GM12878 (cell line): Measurements from ENCODE around the gene STK16.

Source experiments
- CHD2 ChIP-seq: IDR thresholded peaks from 2 replicates; pipeline ENCODE4 v1.6.1; 2011; ENCODE audit warnings: low read depth, low read length, improper control_type of control experiment, borderline replicate concordance
- CTCF ChIP-seq, 3 experiments: IDR thresholded peaks in 2 of 3; conservative IDR thresholded peaks in 1 of 3; 2 replicates each; pipeline ENCODE4 v1.5.1; 2011; ENCODE audit warnings: low read depth in 3 of 3, low read length in 3 of 3, mild to moderate bottlenecking in 3 of 3, control low read depth in 2 of 3, moderate library complexity in 2 of 3, inconsistent platforms in 1 of 3, mixed read lengths in 1 of 3; ENCODE audit not compliant: control insufficient read depth in 2 of 3, insufficient read depth in 1 of 3; ENCODE audit errors: extremely low read depth in 1 of 3
- EP300 ChIP-seq, 2 experiments: fragments of 150-350 bp in 1 of 2; IDR thresholded peaks; 2 replicates each; pipeline ENCODE4 v1.6.1; 2011 to 2012; ENCODE audit warnings: low read depth in 2 of 2, low read length in 2 of 2, borderline replicate concordance in 1 of 2, improper control_type of control experiment in 1 of 2, inconsistent platforms in 1 of 2; ENCODE audit not compliant: control insufficient read depth in 1 of 2
- FOXM1 ChIP-seq: IDR thresholded peaks from 2 replicates; pipeline ENCODE4 v1.6.1; 2012; ENCODE audit warnings: low read depth, mild to moderate bottlenecking, inconsistent platforms, low read length, moderate library complexity
- MYC ChIP-seq: IDR thresholded peaks from 2 replicates; pipeline ENCODE4 v1.6.1; 2011; ENCODE audit warnings: mild to moderate bottlenecking, low read length, moderate library complexity, inconsistent platforms; ENCODE audit not compliant: insufficient read depth, insufficient replicate concordance, insufficient read length, severe bottlenecking
- NFIC ChIP-seq: IDR thresholded peaks from 2 replicates; pipeline ENCODE4 v1.6.1; 2012; ENCODE audit warnings: low read depth, mild to moderate bottlenecking, inconsistent platforms, low read length, moderate library complexity
- RB1 ChIP-seq: fragments of 450-650 bp; formaldehyde crosslinking; IDR thresholded peaks from 2 replicates; pipeline ENCODE4 v1.6.1; 2017; ENCODE audit warnings: mild to moderate bottlenecking, borderline replicate concordance
- SREBF1 ChIP-seq: IDR thresholded peaks from 2 replicates; pipeline ENCODE4 v1.6.1; 2012; ENCODE audit warnings: mild to moderate bottlenecking, low read length
- TF ChIP-seq, protein P1 (sequence below): fragments of 450-650 bp; IDR thresholded peaks from 2 replicates; pipeline ENCODE4 v1.6.1; 2016; ENCODE audit warnings: mild to moderate bottlenecking, moderate library complexity, borderline replicate concordance
- TF ChIP-seq, protein P2 (sequence below): IDR thresholded peaks from 2 replicates; pipeline ENCODE4 v1.6.1; 2012; ENCODE audit warnings: mild to moderate bottlenecking, low read depth, low read length

DNA sequence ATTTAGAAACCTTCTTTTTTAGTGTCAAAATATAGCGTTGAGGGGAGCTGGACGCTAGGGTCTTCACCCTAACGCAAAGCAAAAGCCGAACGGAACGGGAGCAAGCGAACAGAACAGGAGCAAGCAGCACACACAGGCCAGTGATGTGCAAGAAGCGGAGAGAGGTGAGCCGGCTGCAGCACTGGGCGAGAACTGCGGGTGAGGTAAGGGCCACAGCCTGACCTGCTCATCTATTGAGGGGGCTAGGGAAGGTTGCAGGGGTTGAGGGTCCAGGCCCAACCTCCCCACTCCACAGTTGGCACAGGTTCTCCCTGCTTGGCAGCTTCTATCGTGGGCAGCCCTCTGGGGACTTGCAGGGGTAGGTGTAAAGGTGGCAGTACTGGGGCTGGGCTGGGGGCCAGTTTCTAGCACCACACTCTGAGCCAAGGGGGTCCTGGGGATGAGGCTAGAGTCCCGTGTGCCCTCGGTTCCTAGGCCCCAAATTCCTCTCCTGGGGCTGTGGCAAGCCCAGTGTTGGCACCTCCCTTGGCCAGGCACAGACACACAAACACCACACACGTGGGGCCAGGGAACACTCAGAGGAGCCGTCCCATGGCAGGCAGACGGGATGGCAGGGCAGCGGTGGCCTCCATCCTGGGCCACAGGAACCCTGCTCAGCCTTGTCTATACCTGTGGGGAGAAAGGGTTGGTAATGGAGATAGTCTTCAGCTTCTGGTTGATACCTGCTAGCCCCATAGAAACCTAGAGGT is 25.3 kb upstream of the STK16 start:
- TF ChIP-seq CTCF (IDR thresholded peaks at IDR 0.05 in 2 of 3, conservative IDR thresholded peaks at IDR 0.05 in 1 of 3; ENCODE audit: control insufficient read depth in 2 of 3, extremely low read depth in 1 of 3, insufficient read depth in 1 of 3, low read depth in 3 of 3, low read length in 3 of 3) (no peak), RB1 (no peak), CHD2 (no peak), FOXM1 (no peak), EP300 (IDR thresholded peaks at IDR 0.05; ENCODE audit: borderline replicate concordance in 1 of 2, control insufficient read depth in 1 of 2, low read depth in 2 of 2, low read length in 2 of 2) (no peak), NFIC (no peak), SREBF1 (no peak), MYC (no peak)
- TF ChIP-seq, protein P1, sequence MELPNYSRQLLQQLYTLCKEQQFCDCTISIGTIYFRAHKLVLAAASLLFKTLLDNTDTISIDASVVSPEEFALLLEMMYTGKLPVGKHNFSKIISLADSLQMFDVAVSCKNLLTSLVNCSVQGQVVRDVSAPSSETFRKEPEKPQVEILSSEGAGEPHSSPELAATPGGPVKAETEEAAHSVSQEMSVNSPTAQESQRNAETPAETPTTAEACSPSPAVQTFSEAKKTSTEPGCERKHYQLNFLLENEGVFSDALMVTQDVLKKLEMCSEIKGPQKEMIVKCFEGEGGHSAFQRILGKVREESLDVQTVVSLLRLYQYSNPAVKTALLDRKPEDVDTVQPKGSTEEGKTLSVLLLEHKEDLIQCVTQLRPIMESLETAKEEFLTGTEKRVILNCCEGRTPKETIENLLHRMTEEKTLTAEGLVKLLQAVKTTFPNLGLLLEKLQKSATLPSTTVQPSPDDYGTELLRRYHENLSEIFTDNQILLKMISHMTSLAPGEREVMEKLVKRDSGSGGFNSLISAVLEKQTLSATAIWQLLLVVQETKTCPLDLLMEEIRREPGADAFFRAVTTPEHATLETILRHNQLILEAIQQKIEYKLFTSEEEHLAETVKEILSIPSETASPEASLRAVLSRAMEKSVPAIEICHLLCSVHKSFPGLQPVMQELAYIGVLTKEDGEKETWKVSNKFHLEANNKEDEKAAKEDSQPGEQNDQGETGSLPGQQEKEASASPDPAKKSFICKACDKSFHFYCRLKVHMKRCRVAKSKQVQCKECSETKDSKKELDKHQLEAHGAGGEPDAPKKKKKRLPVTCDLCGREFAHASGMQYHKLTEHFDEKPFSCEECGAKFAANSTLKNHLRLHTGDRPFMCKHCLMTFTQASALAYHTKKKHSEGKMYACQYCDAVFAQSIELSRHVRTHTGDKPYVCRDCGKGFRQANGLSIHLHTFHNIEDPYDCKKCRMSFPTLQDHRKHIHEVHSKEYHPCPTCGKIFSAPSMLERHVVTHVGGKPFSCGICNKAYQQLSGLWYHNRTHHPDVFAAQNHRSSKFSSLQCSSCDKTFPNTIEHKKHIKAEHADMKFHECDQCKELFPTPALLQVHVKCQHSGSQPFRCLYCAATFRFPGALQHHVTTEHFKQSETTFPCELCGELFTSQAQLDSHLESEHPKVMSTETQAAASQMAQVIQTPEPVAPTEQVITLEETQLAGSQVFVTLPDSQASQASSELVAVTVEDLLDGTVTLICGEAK, result no peak
- TF ChIP-seq, protein P2, sequence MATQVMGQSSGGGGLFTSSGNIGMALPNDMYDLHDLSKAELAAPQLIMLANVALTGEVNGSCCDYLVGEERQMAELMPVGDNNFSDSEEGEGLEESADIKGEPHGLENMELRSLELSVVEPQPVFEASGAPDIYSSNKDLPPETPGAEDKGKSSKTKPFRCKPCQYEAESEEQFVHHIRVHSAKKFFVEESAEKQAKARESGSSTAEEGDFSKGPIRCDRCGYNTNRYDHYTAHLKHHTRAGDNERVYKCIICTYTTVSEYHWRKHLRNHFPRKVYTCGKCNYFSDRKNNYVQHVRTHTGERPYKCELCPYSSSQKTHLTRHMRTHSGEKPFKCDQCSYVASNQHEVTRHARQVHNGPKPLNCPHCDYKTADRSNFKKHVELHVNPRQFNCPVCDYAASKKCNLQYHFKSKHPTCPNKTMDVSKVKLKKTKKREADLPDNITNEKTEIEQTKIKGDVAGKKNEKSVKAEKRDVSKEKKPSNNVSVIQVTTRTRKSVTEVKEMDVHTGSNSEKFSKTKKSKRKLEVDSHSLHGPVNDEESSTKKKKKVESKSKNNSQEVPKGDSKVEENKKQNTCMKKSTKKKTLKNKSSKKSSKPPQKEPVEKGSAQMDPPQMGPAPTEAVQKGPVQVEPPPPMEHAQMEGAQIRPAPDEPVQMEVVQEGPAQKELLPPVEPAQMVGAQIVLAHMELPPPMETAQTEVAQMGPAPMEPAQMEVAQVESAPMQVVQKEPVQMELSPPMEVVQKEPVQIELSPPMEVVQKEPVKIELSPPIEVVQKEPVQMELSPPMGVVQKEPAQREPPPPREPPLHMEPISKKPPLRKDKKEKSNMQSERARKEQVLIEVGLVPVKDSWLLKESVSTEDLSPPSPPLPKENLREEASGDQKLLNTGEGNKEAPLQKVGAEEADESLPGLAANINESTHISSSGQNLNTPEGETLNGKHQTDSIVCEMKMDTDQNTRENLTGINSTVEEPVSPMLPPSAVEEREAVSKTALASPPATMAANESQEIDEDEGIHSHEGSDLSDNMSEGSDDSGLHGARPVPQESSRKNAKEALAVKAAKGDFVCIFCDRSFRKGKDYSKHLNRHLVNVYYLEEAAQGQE, result no peak
